Fibroblast of lung (primary cell): ENCODE results near the gene CST3.

ENCODE experiments used
- EZH2 ChIP-seq: IDR thresholded peaks from 2 replicates; pipeline ENCODE4 v1.5.1; 2012; ENCODE audit warnings: low read length, control low read depth, mild to moderate bottlenecking; ENCODE audit errors: missing control alignments
- TF ChIP-seq, protein P1 (sequence below), 2 donors: IDR thresholded peaks in 1 of 2; conservative IDR thresholded peaks in 1 of 2; 1 replicate in 1 of 2; 2 replicates in 1 of 2; pipeline ENCODE4 v1.5.1; 2011 to 2012; ENCODE audit warnings: low read length in 2 of 2, control low read depth in 1 of 2, inconsistent platforms in 1 of 2, low read depth in 1 of 2, mild to moderate bottlenecking in 1 of 2

DNA sequence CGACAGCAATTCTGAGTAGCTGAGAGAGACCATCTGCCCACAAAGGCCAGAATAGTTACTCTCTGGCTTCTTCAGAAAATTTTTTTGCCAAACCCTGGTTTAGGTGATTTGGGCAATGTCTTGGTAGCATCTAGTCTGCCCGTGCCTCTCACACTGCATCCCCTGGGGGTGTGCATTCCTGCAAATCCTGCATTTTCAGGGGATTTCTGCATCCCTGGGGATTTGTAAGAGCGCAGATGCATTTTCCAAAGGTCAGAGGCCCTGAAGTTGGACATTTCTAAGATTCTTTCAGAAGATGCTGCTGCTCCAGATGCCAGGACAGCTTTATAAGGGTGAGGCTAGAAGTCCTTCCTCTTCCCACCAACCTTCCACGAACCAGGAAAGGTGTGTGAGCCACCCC lies 36.0 kb downstream of the CST3 start:
- TF ChIP-seq, protein P1, sequence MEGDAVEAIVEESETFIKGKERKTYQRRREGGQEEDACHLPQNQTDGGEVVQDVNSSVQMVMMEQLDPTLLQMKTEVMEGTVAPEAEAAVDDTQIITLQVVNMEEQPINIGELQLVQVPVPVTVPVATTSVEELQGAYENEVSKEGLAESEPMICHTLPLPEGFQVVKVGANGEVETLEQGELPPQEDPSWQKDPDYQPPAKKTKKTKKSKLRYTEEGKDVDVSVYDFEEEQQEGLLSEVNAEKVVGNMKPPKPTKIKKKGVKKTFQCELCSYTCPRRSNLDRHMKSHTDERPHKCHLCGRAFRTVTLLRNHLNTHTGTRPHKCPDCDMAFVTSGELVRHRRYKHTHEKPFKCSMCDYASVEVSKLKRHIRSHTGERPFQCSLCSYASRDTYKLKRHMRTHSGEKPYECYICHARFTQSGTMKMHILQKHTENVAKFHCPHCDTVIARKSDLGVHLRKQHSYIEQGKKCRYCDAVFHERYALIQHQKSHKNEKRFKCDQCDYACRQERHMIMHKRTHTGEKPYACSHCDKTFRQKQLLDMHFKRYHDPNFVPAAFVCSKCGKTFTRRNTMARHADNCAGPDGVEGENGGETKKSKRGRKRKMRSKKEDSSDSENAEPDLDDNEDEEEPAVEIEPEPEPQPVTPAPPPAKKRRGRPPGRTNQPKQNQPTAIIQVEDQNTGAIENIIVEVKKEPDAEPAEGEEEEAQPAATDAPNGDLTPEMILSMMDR (conservative IDR thresholded peaks at IDR 0.05 in 1 of 2, IDR thresholded peaks at IDR 0.05 in 1 of 2; ENCODE audit: low read depth in 1 of 2, low read length in 2 of 2): no peak
- TF ChIP-seq EZH2: no peak
